Breast epithelium (tissue), 3 donors: Measurements from ENCODE around the gene RHBDD3.

Experiments
- POLR2A ChIP-seq: fragments of 450-650 bp; IDR thresholded peaks from one replicate; pipeline ENCODE4 v1.6.1; 2016; ENCODE audit warnings: antibody characterized with exemption, mild to moderate bottlenecking, moderate library complexity
- TF ChIP-seq, protein P1 (sequence below), 3 donors: fragments of 450-650 bp; IDR thresholded peaks; one replicate each; pipeline ENCODE4 v1.5.1; 2016 to 2017; ENCODE audit warnings: antibody characterized with exemption in 3 of 3, mild to moderate bottlenecking in 3 of 3, moderate library complexity in 3 of 3

- TF ChIP-seq, protein P1, sequence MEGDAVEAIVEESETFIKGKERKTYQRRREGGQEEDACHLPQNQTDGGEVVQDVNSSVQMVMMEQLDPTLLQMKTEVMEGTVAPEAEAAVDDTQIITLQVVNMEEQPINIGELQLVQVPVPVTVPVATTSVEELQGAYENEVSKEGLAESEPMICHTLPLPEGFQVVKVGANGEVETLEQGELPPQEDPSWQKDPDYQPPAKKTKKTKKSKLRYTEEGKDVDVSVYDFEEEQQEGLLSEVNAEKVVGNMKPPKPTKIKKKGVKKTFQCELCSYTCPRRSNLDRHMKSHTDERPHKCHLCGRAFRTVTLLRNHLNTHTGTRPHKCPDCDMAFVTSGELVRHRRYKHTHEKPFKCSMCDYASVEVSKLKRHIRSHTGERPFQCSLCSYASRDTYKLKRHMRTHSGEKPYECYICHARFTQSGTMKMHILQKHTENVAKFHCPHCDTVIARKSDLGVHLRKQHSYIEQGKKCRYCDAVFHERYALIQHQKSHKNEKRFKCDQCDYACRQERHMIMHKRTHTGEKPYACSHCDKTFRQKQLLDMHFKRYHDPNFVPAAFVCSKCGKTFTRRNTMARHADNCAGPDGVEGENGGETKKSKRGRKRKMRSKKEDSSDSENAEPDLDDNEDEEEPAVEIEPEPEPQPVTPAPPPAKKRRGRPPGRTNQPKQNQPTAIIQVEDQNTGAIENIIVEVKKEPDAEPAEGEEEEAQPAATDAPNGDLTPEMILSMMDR (IDR thresholded peaks at IDR 0.05), result no peak
- TF ChIP-seq POLR2A, result no peak
Observed at GRCh38 chr22:29267462-29267857, 321 bp downstream of the RHBDD3 start.
